Immature natural killer cell (primary cell): ENCODE measurements around the gene PTF1A. TPM values are rescaled to one million over a fixed set of nuclear protein-coding genes. Genes with fewer than 3 reads are reported as not detected.

Source experiments
- DNase-seq, 3 donors: peaks; one replicate each; pipeline ENCODE4 v3.0.0; 2022; ENCODE audit warnings: mixed read lengths in 1 of 3
- H3K27ac Mint-ChIP-seq, 6 donors: one replicate each; pipeline ENCODE4 v1.8.0; 2020; ENCODE audit warnings: mixed read lengths in 6 of 6, mild to moderate bottlenecking in 5 of 6, inconsistent platforms in 4 of 6, moderate library complexity in 3 of 6
- H3K27me3 Mint-ChIP-seq, 3 donors: one replicate each; pipeline ENCODE4 v1.8.0; 2020 to 2021; ENCODE audit warnings: low read depth in 3 of 3, mild to moderate bottlenecking in 3 of 3, mixed read lengths in 3 of 3, moderate library complexity in 3 of 3, inconsistent platforms in 1 of 3
- H3K36me3 Mint-ChIP-seq, 3 donors: one replicate each; pipeline ENCODE4 v1.8.0; 2020; ENCODE audit warnings: mixed read lengths in 3 of 3, inconsistent platforms in 2 of 3, mild to moderate bottlenecking in 2 of 3
- H3K4me1 Mint-ChIP-seq, 2 donors: one replicate each; pipeline ENCODE4 v1.8.0; 2020; ENCODE audit warnings: inconsistent platforms in 2 of 2, mild to moderate bottlenecking in 2 of 2, mixed read lengths in 2 of 2, moderate library complexity in 1 of 2
- H3K4me3 Mint-ChIP-seq, 5 donors: one replicate each; pipeline ENCODE4 v1.8.0; 2020; ENCODE audit warnings: mild to moderate bottlenecking in 5 of 5, mixed read lengths in 5 of 5, inconsistent platforms in 3 of 5, moderate library complexity in 3 of 5
- H3K9me3 Mint-ChIP-seq, 6 donors: one replicate each; pipeline ENCODE4 v1.8.0; 2020; ENCODE audit warnings: mild to moderate bottlenecking in 6 of 6, mixed read lengths in 6 of 6, inconsistent platforms in 4 of 6, moderate library complexity in 3 of 6
- polyA plus RNA-seq, 3 donors: library from polyadenylated mRNA; unstranded; fragments of 300-500 nt; fragmentation: Illumina TruSeq; gene quantifications; one replicate each; pipeline ENCODE4 v1.2.3, GENCODE V29; 2021

Gene PTF1A, protein sequence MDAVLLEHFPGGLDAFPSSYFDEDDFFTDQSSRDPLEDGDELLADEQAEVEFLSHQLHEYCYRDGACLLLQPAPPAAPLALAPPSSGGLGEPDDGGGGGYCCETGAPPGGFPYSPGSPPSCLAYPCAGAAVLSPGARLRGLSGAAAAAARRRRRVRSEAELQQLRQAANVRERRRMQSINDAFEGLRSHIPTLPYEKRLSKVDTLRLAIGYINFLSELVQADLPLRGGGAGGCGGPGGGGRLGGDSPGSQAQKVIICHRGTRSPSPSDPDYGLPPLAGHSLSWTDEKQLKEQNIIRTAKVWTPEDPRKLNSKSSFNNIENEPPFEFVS
- polyA plus RNA-seq = not detected

DNA sequence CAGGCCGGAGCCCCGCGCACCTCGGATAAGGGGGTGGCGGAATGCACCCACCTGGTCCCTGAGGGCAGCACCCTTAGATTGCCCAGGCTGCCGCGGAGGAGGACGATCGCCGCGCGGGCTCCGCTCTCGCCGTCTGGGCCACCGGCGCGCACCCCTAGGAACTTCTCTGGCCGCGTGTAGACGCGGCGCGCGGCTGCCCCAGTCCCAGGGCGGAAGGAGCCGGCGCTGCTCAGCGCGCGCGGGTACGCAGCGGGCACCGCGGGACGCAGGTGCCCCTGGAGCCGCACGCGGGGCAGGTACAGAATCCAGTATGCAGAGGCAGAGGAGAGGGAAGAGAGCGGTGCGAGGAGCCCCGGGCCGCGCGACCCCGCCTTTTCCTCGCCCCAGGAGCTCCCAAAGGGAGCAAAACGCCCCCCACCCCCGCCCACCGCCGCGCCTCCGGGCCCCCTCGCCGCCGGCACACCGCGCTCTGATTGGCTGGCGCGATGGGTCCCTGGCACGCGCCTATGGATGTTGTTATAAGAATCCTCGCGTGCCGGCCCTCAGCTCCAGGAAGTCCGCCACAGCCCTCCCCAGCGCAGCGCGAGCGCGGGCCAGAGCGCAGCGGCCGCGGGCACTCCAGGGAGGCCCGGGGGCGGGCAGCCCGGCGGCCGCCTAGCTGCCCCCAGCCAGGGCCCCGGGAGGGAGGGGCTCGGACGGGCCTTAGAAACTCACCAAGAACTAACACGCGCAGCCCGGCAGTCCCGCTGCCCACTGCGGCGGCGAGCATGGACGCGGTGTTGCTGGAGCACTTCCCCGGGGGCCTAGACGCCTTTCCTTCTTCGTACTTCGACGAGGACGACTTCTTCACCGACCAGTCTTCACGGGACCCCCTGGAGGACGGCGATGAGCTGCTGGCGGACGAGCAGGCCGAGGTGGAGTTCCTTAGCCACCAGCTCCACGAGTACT, at the start of gene PTF1A:
PTF1A (plus strand) TSS at position 549 of the 948 bp plus-strand sequence; CDS start at position 768, 219 bp downstream.
- H3K4me3 Mint-ChIP-seq = no peak within 1 kb of the TSS
- no peak for DNase-seq
- no peaks in the 10 kb centered on the region for H3K9me3 Mint-ChIP-seq
- no peak within 1 kb of the TSS for H3K27ac Mint-ChIP-seq
- H3K27me3 Mint-ChIP-seq = peaks cover 17 to 37% (median 26%) of the 10 kb centered on the region in 3 donors
- no peaks in the 10 kb centered on the region for H3K4me1 Mint-ChIP-seq
- H3K36me3 Mint-ChIP-seq = peaks cover 0 to 4% (median 0%) of the 10 kb centered on the region in 3 donors

DNA sequence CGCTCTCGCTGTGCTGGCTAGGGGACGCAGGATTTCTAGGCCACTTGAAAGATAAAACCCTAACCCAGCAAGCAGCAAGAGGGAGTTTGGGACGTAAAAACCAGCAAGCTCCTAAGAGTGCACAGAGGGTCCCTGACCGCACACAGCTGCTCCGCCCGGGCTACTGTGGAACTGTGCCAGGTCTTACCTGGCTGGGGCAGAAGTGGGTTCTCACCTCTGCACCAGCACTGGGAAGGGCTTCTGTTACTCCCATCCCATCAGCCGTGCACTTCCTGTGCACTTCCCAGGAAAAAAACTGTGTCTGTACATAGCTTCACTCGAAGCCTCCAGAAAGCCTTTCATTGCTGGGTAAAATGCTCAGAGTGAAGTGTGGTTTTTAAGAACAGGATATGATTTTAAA, 45.9 kb upstream of the PTF1A start:
- no peak overlapping the region for H3K27ac Mint-ChIP-seq
- H3K4me3 Mint-ChIP-seq = no peak overlapping the region
- H3K27me3 Mint-ChIP-seq = peaks cover 1 to 6% (median 5%) of the 10 kb centered on the region in 3 donors
- H3K36me3 Mint-ChIP-seq = no peaks in the 10 kb centered on the region
- DNase-seq = no peak
- no peaks in the 10 kb centered on the region for H3K4me1 Mint-ChIP-seq
- no peaks in the 10 kb centered on the region for H3K9me3 Mint-ChIP-seq

DNA sequence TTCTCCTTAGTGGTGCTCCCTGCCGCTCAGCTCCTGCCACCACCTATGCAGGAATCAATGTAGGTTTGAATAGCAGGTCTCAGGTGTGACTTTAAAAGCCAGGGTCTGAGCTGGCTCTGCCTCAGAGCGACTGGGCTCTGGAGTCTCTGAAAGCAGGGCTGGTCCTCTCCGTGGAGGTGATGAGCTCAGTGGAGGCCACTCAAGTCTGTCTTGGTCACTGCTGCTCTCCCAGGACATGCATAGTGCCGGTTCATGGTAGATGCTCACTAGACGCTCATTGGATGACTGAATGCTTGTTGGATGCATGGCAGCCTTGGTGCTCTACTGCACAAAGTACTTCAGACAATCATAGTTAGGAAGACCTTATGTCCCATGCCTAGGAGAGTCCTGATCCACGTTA, 45.1 kb upstream of the PTF1A start:
- Mint-ChIP-seq H3K9me3 (no peaks in the 10 kb centered on the region), H3K36me3 (no peaks in the 10 kb centered on the region), H3K27ac (no peak overlapping the region)

DNA sequence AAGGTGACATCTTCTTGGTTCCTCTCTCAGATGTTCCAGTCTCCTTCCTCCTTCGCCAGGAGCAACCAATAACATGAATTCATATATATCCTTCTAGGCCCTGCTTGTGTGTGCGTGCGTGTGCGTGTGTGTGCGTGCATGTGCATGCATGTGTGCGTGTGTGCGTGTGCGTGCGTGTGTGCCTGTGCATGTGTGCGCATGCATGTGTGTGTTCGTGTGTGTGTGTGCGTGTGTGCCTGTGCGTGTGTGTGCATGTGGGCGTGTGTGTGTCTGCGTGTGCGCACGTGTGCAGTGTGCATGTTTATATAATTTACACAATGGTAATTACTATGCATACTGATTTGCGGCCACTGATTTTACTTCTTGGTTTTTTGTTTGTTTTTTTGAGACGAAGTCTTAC, 43.9 kb upstream of the PTF1A start:
- H3K27me3 Mint-ChIP-seq = peaks cover 0 to 4% (median 2%) of the 10 kb centered on the region in 3 donors
- no peak overlapping the region for H3K4me3 Mint-ChIP-seq
- H3K27ac Mint-ChIP-seq = no peak overlapping the region

More for the DNA sequence above, 45.1 kb upstream of the PTF1A start:
- DNase-seq = no peak
- H3K4me1 Mint-ChIP-seq = no peaks in the 10 kb centered on the region
- H3K27me3 Mint-ChIP-seq = peaks cover 1 to 4% (median 2%) of the 10 kb centered on the region in 3 donors
- no peak overlapping the region for H3K4me3 Mint-ChIP-seq

DNA sequence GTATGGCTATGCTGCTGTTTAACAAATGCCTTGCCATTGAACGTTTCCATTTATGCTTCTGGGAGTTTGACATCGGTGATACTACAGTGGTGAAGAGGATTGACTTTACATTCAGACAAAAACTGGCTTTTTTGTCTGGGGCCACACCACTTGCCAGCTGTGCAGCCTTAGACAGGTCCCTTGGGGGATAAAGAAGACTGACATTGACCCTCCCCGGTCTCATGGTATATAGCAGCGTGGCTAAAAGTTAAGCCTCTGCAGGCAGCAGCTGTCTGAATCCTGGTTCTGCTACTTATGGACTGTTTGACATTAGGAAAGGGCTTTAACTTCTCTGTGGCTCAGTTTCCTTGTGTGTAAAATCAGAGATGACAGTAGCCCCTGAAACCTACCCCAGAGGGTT, 42.0 kb upstream of the PTF1A start:
- no peak for DNase-seq
- H3K27me3 Mint-ChIP-seq = peaks cover 0 to 4% (median 0%) of the 10 kb centered on the region in 3 donors
- H3K27ac Mint-ChIP-seq = no peak overlapping the region
- H3K4me1 Mint-ChIP-seq = no peaks in the 10 kb centered on the region
- no peak overlapping the region for H3K4me3 Mint-ChIP-seq
- H3K36me3 Mint-ChIP-seq = no peaks in the 10 kb centered on the region
- no peaks in the 10 kb centered on the region for H3K9me3 Mint-ChIP-seq

More for the DNA sequence above, 43.9 kb upstream of the PTF1A start:
- no peaks in the 10 kb centered on the region for H3K36me3 Mint-ChIP-seq
- DNase-seq = no peak
- no peaks in the 10 kb centered on the region for H3K9me3 Mint-ChIP-seq
- no peaks in the 10 kb centered on the region for H3K4me1 Mint-ChIP-seq

DNA sequence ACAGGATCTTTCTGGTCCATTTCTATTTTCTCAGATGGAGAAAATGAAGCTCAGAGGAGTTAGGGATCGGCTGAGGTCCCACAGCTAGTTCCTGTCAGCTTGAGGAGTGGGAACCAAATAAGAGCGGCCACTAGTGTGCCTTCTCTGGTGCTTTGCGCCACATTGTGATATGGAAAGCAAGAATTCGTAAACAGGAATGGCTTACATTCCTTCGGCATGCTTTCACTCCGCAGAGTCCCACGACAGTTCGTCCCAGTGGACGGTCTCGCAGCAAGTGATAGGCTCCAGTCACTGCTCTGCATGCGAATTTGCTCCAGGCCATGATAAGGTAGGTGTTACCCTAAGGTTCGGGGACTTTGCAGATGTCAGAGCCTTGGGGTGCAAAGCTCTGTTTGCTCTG, 41.5 kb upstream of the PTF1A start:
- Mint-ChIP-seq H3K4me3 (no peak overlapping the region), H3K36me3 (no peaks in the 10 kb centered on the region), H3K27ac (no peak overlapping the region), H3K4me1 (no peaks in the 10 kb centered on the region), H3K9me3 (no peaks in the 10 kb centered on the region), H3K27me3 (peaks cover 0 to 4% (median 0%) of the 10 kb centered on the region in 3 donors)
- DNase-seq = no peak

DNA sequence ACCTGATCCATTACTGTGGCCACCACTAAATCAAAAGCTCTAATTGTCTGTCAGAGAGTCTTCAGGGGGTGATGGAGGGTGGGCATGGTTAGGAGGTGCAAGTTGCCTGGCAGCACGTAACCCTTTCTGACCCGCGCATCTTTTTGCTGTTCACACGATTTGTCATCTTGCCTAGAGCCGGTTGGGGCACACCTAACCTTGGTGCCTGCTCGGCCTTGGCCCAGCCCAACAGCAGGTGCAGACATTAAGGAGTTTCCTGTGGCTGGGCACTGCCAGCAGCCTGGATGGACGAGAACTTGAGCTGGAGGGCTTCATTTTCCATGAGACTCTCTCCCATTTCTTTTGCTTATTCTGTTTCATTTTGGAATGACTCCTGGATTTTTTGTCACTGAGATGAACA, 41.0 kb upstream of the PTF1A start:
- Mint-ChIP-seq H3K4me3 (no peak overlapping the region), H3K4me1 (no peaks in the 10 kb centered on the region), H3K9me3 (no peaks in the 10 kb centered on the region), H3K27me3 (peaks cover 0 to 4% (median 3%) of the 10 kb centered on the region in 3 donors), H3K36me3 (no peaks in the 10 kb centered on the region), H3K27ac (no peak overlapping the region)
- no peak for DNase-seq

DNA sequence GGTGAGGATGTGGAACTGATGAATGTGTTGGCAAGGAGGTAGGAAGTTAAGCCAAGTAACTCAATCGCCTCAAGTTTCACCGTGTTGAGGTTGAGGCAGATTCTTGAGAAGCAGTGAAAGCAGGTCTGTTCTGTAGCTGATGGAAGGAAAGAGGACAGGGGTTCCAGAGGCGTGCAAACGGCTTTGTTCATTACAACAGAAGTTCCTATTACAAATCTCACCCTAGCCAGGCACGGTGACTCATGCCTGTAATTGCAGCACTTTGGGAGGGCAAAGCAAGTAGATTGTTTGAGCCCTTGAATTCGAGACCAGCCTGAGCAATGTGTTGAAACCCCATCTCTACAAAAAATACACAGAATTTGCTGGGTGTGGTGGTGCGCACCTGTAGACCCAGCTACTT, 36.9 kb upstream of the PTF1A start:
- Mint-ChIP-seq H3K27me3 (peaks cover 2 to 6% (median 3%) of the 10 kb centered on the region in 3 donors), H3K9me3 (no peaks in the 10 kb centered on the region), H3K4me1 (peaks cover 0 to 4% of the 10 kb centered on the region in 2 donors), H3K4me3 (no peak overlapping the region), H3K27ac (no peak overlapping the region), H3K36me3 (no peaks in the 10 kb centered on the region)
- DNase-seq = no peak

DNA sequence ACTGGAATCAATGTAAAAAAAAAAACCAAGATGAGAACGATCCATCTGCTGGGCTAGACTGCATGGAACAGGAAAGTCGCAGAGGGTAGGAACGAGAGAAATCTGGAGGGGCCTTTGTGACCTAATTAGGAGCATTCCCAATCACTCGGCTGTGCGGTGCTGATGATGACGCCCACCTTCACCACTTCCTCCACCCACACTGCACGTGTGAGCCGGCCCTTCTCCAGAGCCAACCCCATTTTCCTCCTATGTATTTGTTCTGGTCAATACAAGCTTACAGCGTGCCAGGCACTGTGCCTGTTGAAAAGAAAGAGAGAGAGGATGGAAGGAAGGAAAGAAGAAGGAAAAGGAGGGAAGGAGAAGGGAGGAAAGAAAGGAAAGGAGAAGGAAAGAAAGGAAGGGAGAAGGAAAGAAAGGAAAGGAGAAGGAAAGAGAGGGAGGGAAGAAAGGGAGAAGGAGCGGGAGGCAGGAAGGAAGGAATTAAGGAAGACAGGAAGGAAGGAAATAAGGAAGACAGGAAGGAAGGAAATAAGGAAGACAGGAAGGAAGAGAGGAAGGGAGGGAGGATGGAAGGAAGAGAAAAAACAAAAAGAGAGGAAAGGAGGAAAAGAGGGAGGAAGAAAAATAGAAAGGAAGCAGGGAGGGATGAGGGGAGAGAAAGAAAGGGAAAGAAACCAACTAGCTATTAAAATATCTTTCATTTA, 35.5 kb upstream of the PTF1A start:
- H3K27me3 Mint-ChIP-seq = peaks cover 2 to 6% (median 3%) of the 10 kb centered on the region in 3 donors
- no peaks in the 10 kb centered on the region for H3K9me3 Mint-ChIP-seq
- H3K27ac Mint-ChIP-seq = no peak overlapping the region
- no peaks in the 10 kb centered on the region for H3K36me3 Mint-ChIP-seq
- no peak overlapping the region for H3K4me3 Mint-ChIP-seq
- no peak for DNase-seq
- H3K4me1 Mint-ChIP-seq = peaks cover 0 to 4% of the 10 kb centered on the region in 2 donors

DNA sequence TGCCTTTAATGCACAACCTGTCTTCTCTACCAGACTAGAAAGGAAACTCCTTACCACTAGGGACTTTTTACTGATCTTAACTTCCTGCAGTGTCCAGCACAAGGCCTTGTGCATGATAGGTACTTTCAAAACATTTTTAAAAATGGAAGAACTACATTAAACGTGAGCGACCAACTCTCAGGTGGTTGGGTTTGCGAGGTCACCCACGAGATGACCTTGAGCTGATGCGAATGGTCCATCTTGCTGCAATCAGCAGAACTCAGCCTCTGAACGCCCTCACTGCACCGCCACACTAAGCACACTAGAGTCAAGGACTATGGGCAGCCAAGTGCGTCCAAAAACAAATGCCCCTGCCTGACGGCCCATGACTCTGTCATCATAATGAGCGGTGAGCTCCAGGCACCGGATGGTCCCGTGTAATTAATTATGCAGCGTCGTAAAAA, 34.9 kb upstream of the PTF1A start:
- Mint-ChIP-seq H3K9me3 (no peaks in the 10 kb centered on the region), H3K4me1 (peaks cover 0 to 4% of the 10 kb centered on the region in 2 donors), H3K27ac (no peak overlapping the region), H3K27me3 (peaks cover 2 to 6% (median 3%) of the 10 kb centered on the region in 3 donors), H3K4me3 (no peak overlapping the region), H3K36me3 (no peaks in the 10 kb centered on the region)
- no peak for DNase-seq

DNA sequence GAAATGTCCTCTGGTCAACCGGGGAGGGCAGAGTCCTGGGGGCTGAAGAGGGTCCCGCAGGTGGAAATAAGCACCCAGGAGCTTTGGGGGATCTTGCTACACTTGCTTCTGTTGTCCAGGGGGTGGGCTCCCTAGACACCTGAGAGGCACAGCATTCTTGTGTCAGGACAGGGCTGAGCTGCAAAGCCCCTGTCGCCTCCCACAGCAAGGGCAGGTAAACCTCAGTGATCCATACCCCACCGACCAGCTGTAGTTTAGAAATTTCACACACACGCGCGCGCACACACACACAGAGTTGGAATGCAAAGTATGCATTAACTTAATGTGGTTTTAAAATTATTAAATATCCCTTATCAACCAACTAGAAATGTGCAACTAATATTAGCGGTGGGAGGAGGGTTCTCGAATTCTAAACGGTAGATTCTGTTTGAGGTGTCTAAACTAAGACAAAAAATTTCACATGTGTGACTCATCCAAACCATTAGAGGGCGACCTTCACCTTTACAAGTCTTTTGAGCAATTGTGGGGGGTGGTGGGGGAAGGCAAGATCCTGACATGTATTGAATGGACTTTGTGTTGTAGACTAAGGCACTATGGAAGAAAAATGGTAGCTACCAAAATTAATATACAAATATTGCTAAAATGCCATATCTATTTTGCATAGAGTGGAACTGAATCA, 34.3 kb upstream of the PTF1A start:
- H3K27me3 Mint-ChIP-seq = peaks cover 2 to 6% (median 3%) of the 10 kb centered on the region in 3 donors
- no peak for DNase-seq
- H3K4me1 Mint-ChIP-seq = peaks cover 0 to 4% of the 10 kb centered on the region in 2 donors
- no peaks in the 10 kb centered on the region for H3K9me3 Mint-ChIP-seq
- no peak overlapping the region for H3K27ac Mint-ChIP-seq
- no peaks in the 10 kb centered on the region for H3K36me3 Mint-ChIP-seq
- no peak overlapping the region for H3K4me3 Mint-ChIP-seq

DNA sequence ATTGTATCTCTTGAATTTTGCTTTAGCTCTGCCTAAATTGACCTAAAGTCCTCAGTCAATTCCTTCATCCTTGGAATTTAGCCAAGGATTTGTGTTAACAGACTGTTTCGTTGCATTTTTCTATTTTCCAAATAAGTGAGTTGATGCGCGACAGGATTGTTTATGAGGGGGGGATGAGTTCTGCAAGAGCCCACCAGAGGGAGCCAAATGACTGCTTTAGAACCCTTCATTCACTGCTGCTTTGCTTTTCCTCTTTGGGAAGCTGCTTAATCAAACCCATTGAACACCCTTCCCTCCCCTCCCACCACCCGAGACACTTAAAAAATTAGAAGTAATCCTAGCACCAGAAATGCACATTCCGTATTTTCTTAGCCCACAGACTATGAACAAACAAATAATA, 33.7 kb upstream of the PTF1A start:
- H3K27ac Mint-ChIP-seq = no peak overlapping the region
- no peaks in the 10 kb centered on the region for H3K9me3 Mint-ChIP-seq
- no peaks in the 10 kb centered on the region for H3K36me3 Mint-ChIP-seq
- H3K4me1 Mint-ChIP-seq = peaks cover 0 to 4% of the 10 kb centered on the region in 2 donors
- DNase-seq = peak in 2 of 3 donors; percentile 8 to 18
- H3K4me3 Mint-ChIP-seq = no peak overlapping the region
- H3K27me3 Mint-ChIP-seq = peaks cover 2 to 6% (median 3%) of the 10 kb centered on the region in 3 donors

DNA sequence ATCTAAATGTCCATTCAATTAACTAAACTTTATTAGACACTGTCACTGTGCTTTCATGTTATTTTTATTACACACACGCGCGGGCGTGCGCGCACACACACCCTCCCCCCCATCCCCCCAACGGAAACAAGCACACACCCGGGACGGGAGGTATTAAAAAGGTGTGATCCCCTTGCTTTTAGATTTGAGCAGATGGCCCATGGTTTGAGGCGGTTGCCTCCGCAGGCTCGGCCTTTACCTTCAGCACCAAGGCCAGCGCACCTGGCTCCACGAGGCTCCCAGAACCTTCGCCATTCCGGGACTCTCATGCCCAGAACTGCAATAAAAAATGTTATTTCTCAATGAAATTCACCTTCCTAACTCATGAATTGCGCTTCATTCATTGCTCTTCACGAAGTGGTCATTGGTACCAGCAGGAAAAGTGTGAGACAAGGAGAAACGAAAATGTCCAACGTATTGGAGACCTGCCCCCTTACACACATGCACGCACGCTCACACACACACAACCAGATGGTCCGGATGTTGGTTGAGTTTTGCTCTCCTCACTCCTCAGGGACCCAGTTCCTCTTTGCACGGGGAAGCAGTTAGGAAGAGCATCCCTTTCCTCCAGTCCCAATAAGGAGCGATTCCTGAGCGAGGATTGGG, 20.8 kb upstream of the PTF1A start:
- Mint-ChIP-seq H3K27ac (no peak overlapping the region), H3K4me1 (no peaks in the 10 kb centered on the region), H3K9me3 (peaks cover 0 to 4% (median 0%) of the 10 kb centered on the region in 6 donors), H3K36me3 (no peaks in the 10 kb centered on the region), H3K4me3 (no peak overlapping the region), H3K27me3 (peaks cover 8 to 38% (median 29%) of the 10 kb centered on the region in 3 donors)
- no peak for DNase-seq
